SK-N-MC (cell line): Measurements from ENCODE around the gene DHRS4L2.
"Not testable (repeated sequence)": the region's sequence is repeated elsewhere in the genome, so short reads cannot be mapped to it uniquely, and the experiment has no call there.

ENCODE experiments used
- DNase-seq: peaks from one replicate; pipeline ENCODE4 v3.0.0-alpha.2; 2011; ENCODE audit warnings: low read depth, low spot score
- H3K27ac ChIP-seq: fragments of 200-600 bp; sonication (generic); 2 replicates; pipeline ENCODE4 v1.5.1; 2016; ENCODE audit warnings: mixed run types
- H3K36me3 ChIP-seq: fragments of 200-600 bp; sonication (generic); 2 replicates; pipeline ENCODE4 v1.6.1; 2017; ENCODE audit warnings: antibody characterized with exemption, low read length, mixed read lengths; ENCODE audit not compliant: insufficient read depth
- H3K4me3 ChIP-seq: fragments of 200-600 bp; sonication (generic); 2 replicates; pipeline ENCODE4 v1.5.1; 2016
- H3K9ac ChIP-seq: fragments of 200-600 bp; sonication (generic); 2 replicates; pipeline ENCODE4 v1.8.0; 2017; ENCODE audit warnings: mixed run types, mixed read lengths; ENCODE audit not compliant: insufficient read length
- H3K9me3 ChIP-seq: fragments of 200-600 bp; sonication (generic); 2 replicates; pipeline ENCODE4 v1.6.1; 2017; ENCODE audit warnings: low read depth, mild to moderate bottlenecking, antibody characterized with exemption, low read length, moderate library complexity, mixed read lengths
- EZH2 ChIP-seq: fragments of 200-600 bp; sonication (generic); IDR thresholded peaks from one replicate; pipeline ENCODE4 v1.6.1; 2017; ENCODE audit warnings: antibody characterized with exemption
- FOXP2 ChIP-seq: optimal IDR thresholded peaks from 2 replicates; pipeline ENCODE3; 2011; ENCODE audit warnings: mild to moderate bottlenecking, moderate library complexity; ENCODE audit not compliant: insufficient read depth; ENCODE audit errors: extremely low read length, control extremely low read depth
- POLR2AphosphoS5 ChIP-seq: IDR thresholded peaks from 2 replicates; pipeline ENCODE4 v1.6.1; 2012; ENCODE audit warnings: mild to moderate bottlenecking, low read depth, low read length, borderline replicate concordance

Gene DHRS4L2

DNA sequence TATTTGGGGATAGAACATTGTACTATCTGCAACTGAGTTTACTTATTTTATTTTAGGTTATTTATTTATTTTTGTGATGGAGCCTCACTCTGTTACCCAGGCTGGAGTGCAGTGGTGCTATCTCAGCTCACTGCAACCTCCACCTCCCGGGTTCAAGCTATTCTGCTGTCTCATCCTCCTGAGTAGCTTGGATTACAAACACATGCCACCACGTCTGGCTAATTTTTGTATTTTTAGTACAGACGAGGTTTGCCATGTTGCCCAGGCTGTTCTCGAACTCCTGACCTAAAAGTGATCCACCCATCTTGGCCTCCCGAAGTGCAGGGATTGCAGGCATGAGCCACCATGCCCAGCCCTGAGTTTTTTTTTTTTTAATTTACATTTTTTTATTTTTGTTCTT lies 10.9 kb downstream of the DHRS4L2 start:
- not testable (repeated sequence) for H3K4me3 ChIP-seq, H3K27ac ChIP-seq, DNase-seq, H3K9me3 ChIP-seq, H3K9ac ChIP-seq, H3K36me3 ChIP-seq

DNA sequence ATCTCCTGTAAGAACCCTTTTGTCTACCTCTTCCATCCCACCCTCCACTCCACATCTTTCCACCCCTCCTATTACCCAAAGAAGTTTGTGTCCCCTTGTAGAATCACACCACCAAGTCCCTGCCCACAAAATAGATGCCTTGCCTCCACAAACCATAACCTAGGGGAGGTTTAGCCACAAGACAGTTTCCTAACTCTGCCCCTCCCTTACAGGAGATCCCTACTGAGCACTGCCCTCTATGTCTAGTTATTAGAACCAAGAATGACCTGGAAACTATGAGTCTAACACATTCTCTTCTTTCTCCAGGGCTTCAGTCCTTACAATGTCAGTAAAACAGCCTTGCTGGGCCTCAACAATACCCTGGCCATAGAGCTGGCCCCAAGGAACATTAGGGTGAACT lies 12.3 kb downstream of the DHRS4L2 start:
- H3K4me3 ChIP-seq, H3K9ac ChIP-seq, H3K36me3 ChIP-seq, H3K9me3 ChIP-seq, DNase-seq, H3K27ac ChIP-seq: not testable (repeated sequence)

DNA sequence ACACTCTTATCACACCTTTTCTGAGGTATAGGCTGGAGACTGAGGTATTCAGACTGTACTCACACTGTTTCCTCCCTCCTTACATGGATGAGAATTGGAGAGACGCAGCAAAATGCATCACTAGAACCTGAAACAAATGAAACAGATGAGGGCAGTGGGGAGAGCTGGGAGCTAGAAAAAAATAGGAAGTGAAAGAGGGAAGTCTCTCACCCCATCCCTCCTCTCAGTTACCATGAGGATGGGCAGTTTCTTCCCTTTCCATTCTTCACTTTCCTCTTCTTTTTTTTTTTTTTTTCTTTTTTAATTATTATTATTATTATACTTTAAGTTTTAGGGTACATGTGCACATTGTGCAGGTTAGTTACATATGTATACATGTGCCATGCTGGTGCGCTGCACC lies 12.9 kb downstream of the DHRS4L2 start:
- not testable (repeated sequence) for H3K4me3 ChIP-seq, DNase-seq, H3K9ac ChIP-seq, H3K27ac ChIP-seq, H3K36me3 ChIP-seq, H3K9me3 ChIP-seq

DNA sequence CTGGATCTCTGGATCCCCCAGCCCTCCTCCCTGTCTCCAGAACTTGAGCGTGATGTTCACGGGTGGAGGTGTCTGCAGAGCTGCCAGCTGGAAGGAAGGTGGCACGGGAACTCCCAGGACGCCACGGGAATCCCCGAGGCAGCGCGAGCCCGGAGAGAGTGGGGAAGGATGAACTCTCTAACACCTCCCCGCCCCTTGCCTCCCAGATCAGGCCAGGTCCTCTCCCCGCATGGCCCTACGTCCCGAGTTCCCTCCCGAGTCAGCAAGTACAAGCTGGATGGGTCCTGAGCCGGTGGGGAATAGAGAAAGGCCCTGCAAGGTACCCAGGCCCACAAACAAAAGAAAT lies 17.7 kb downstream of the DHRS4L2 start:
- not testable (repeated sequence) for H3K27ac ChIP-seq, H3K36me3 ChIP-seq, DNase-seq, H3K9me3 ChIP-seq
- peak overlapping the region; percentile 79 for H3K4me3 ChIP-seq
- H3K9ac ChIP-seq, result peak overlapping the region; percentile 45

DNA sequence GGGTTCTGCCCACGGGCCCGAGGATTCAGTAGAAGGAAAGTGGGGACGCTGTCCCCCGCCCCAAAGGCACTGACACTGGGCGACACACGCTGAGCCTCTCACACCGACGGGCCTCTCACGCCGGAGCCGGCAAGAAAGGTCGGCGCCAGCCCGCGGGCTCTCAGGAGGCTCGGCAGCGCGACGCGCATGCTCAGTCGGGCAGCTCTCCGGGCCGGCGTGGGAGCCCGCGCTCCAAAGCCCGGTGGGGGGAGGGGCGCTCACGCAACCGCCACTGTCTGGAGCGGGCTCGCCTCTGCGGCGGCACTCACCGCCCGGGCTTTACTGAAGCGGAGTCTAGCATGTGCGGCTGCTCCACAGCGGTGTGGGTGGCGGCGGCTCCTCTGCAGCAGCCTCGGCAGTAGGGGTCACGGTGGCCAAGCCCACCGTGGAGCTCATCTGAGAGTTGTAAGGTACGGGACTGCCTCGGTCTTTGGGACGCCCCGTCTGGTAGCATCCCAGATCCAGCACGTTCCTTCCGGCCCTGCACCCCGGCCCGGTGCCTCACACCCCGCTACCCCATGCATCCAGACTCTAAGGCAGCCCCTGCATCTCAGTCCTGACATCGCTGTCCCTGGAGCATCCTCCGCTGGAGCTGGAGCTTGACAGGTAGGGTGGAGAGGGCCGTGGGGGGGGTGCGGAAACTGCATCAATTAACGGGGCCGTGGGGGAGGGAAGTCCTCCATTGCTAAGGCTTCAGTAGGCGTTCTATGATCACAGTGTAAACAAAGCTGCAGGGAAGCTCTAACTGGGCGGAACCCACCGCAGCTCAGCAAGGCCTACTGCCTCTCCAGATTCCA lies 18.3 kb downstream of the DHRS4L2 start:
- H3K36me3 ChIP-seq, DNase-seq, H3K27ac ChIP-seq, H3K9me3 ChIP-seq: not testable (repeated sequence)
- TF ChIP-seq POLR2AphosphoS5, result peak; percentile 24; the same call in 1 of the 2 replicates
- Histone ChIP-seq H3K4me3 (peak overlapping the region; percentile 79), H3K9ac (peak overlapping the region; percentile 45)

DNA sequence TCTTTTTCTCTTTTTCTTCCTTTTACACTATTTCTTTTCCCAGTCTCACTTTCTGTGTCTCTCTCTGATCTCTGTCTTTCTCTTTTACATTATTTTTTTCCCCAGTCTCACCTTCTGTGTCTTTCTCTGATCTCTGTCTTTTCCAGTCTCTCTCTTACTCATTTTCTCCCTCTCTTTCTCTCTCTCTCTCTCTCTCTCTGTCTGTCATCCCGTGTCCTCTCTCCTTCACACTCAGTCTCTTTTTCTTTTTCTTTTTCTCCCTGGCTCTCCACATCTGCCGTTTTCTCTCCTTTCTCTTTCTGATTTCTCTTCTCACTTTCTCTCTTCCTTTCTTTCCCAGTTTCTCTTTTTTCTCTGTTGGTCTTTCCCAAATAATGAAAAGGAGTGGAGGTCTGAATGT lies 22.3 kb downstream of the DHRS4L2 start:
- peak overlapping the region; percentile 47 for H3K9ac ChIP-seq

DNA sequence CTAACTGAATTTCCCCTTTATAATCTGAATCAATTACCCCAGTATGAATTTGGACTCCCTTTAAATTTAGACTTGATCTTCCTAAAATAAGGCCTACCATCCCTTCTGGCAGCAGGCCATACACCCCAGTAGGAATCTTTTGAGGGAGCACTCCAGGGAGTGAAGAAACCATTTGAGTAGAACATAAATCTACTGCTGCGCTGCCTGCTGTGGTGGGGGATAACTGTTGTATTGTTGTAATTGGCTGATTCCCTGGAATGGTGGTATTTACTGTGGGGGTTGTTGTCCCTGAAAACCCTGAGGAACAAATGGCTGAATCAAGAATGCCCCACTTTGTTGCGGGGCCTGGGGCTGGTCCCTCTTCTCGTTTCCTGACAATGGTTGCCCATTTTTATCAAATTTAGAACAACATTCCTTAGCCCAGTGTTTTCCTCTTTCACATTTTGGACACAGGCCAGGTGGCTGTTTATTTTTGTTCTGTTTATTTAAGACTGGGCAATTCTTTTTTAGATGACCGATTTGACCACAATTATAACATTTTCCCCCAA lies 24.1 kb downstream of the DHRS4L2 start:
- Histone ChIP-seq H3K27ac (peak overlapping the region; percentile 72; the same call in 1 of the 2 replicates), H3K4me3 (peak overlapping the region; percentile 72)
- peak; percentile 30 for DNase-seq

More for the DNA sequence above, 22.3 kb downstream of the DHRS4L2 start:
- Histone ChIP-seq H3K27ac (peak overlapping the region; percentile 72), H3K9me3 (no peaks in the 10 kb centered on the region), H3K36me3 (no peaks in the 10 kb centered on the region), H3K4me3 (peak overlapping the region; percentile 72)
- TF ChIP-seq POLR2AphosphoS5 (no peak), EZH2 (no peak), FOXP2 (no peak)
- DNase-seq, result no peak

DNA sequence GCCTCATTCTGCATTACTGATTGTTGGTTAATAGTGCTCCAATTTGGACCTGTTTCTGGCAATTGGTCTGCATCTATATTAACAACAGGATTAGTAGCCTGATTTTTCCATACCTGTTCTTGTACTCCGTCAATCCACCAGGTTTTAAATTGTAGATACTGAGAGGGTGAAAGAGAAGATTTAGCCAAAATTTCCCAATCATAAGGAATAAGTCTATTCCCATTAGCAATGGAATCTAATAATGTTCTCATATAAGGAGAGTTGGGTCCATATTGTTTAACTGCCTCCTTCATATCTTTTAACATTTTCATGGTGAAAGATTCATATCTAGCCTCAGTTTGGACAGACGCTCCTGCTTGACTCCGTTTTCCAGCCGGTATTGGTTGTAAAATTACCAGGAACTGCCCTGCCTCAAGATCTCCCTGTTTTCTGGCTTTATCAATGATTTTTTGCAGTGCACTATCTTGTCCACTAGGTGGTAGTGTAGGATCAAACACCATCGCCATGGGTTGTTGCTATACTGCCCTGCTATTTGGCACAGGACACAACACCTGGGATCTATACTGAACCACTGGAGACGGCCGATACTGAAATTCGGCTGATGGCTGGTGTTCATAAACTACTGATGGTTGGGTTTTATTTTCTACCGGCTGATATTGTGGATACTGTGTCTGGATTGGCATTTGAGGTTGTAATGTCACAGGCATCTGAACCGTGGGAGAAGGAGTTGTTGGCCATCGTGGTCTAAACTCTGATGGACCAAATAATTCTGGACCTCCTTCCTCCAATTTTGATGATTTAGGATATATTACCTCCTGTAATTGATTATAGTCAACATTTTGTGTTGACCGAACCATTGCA lies 25.2 kb downstream of the DHRS4L2 start:
- DNase-seq, result peak; percentile 35
- H3K9me3 ChIP-seq, result no peaks in the 10 kb centered on the region
- no peak overlapping the region for H3K27ac ChIP-seq
- no peak overlapping the region for H3K9ac ChIP-seq
- H3K4me3 ChIP-seq, result no peak overlapping the region
- TF ChIP-seq POLR2AphosphoS5 (no peak), FOXP2 (no peak), EZH2 (no peak)
- no peaks in the 10 kb centered on the region for H3K36me3 ChIP-seq

More for the DNA sequence above, 24.1 kb downstream of the DHRS4L2 start:
- H3K36me3 ChIP-seq, H3K9me3 ChIP-seq, H3K9ac ChIP-seq: not testable (repeated sequence)

DNA sequence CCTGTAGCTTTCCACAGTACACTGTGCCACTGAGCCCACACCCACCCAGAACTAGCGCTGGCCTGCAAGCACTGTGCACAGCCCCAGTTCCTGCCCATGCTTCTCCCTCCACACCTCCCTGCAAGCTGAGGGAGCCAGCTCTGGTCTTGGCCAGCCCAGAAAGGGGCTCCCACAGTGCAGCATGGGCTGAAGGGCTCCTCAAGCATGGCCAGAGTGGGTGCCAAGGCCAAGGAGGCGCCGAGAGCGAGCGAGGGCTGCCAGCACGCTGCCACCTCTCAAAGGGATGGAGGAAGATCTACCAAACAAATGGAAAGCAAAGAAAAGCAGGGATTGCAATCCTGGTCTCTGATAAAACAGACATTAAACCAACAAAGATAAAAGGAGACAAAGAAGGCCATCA lies 27.0 kb downstream of the DHRS4L2 start:
- not testable (repeated sequence) for H3K9me3 ChIP-seq, DNase-seq, H3K27ac ChIP-seq, H3K4me3 ChIP-seq, H3K36me3 ChIP-seq, H3K9ac ChIP-seq

DNA sequence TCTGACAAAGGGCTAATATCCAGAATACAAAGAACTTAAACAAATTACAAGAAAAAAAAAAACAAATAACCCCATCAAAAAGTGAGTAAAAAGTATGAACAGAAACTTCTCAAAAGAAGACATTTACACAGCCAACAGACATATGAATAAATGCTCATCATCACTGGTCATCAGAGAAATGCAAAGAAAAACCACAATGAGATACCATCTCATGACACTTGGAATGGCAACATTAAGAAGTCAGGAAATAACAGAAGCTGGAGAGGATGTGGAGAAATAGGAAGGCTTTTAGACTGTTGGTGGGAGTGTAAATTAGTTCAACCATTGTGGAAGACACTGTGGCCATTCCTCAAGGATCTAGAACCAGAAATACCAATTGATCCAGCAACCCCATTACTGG lies 30.2 kb downstream of the DHRS4L2 start:
- not testable (repeated sequence) for H3K27ac ChIP-seq, DNase-seq

DNA sequence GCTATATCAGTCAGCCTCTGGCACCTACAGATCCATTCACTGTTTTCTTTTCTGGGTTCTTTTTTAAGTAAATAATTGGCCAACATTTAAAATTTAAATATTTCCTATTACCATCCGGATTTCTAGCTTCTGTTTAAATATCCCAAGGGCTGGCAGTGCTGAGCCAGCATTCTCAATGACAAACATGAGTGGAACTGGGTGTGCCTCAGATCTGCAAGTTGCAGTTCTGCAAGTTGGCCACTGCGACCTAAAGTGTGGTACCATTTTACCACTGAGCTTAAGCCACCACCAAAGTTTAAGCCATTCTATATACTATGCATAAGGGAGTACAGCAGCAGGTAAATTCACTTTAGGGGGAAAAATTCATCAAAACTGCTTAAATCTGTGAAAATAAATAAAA lies 31.2 kb downstream of the DHRS4L2 start:
- H3K9ac ChIP-seq, DNase-seq, H3K9me3 ChIP-seq, H3K36me3 ChIP-seq, H3K4me3 ChIP-seq: not testable (repeated sequence)
- H3K27ac ChIP-seq, result 0 out of 2 replicates have a peak overlapping the region, but pooled peaks have one; percentile 45

More for the DNA sequence above, 30.2 kb downstream of the DHRS4L2 start:
- not testable (repeated sequence) for H3K4me3 ChIP-seq, H3K9ac ChIP-seq, H3K36me3 ChIP-seq, H3K9me3 ChIP-seq

DNA sequence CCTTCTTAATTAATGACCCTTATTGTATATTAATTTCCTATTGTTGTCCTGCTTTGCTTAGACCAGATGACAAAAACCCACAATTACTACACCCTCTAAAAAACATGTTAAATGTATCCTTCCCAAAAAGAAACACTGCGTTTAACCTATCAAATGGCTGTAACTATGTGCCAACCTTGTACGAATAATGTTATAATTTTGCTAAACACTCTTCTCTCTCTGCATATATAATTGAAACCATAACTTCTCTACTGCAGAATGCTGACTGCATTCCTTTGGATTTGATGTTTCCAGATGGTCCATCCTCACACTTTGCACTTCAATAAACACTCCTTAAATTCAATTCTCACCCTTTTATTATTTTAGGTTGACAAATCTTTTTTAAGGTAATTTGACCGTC lies 31.8 kb downstream of the DHRS4L2 start:
- not testable (repeated sequence) for H3K9me3 ChIP-seq, H3K9ac ChIP-seq, H3K4me3 ChIP-seq, DNase-seq, H3K36me3 ChIP-seq
- H3K27ac ChIP-seq, result peak overlapping the region; percentile 45; the same call in 1 of the 2 replicates

DNA sequence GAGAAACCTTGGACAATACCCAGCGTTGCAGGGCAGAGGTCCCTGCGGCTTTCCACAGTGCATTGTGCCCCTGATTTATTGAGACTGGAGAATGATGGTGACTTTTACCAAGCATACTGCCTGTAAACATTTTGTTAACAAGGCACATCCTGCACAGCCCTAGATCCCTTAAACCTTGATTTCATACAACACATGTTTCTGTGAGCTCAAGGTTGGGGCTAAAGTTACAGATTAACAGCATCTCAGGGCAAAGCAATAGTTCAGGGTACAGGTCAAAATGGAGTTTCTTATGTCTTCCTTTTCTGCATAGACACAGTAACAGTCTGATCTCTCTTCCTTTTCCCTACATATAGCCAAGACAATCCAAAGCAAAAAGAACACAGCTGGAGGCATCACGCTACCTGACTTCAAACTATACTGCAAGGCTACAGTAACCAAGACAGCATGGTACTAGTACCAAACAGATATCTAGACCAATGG lies 36.2 kb downstream of the DHRS4L2 start:
- H3K4me3 ChIP-seq, DNase-seq, H3K36me3 ChIP-seq, H3K9ac ChIP-seq, H3K9me3 ChIP-seq, H3K27ac ChIP-seq: not testable (repeated sequence)
